Measurements from ENCODE around the gene ENO2. TPM values are rescaled to one million over a fixed set of nuclear protein-coding genes. Genes with fewer than 3 reads are reported as not detected.

The ENO2 gene
- total RNA-seq, 4 donors from 2014 or later, result 28.7 to 49.7 (median 40.0) TPM

DNA sequence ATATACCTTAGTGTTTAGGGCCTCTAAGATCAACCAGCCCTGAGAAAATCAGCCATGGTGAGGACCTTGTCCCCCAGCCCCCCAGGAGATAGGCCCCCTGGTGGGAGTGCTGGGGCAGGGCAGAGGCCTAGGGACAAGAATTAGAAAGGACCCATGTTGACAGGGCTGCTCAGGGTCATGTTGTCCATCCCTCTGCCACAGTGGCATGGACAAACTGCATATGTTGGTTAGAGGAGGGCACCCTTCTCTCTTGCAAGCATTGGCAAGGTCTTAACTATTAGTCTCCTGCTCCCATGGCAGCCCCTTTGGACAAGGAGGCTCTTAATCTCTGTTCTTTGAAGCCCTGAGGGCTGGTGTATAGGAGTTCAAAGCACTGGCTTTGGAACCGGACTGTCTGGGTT, 36.0 kb downstream of the ENO2 start:
- H3K4me3 ChIP-seq, result no peak overlapping the region
- intact Hi-C loops (cut with DNase I), result no loop called here
- WGBS, result 78% methylated on average over 1 of the region's 1 CpG

GRCh38 chr12:6950811-6951540, 36.6 kb downstream of the ENO2 start, which contains the start of gene PTPN6:
PTPN6 (plus strand) TSS chr12:6951356; CDS start chr12:6951513, 157 bp downstream.
- intact Hi-C loops (cut with DNase I), result no loop called here
- H3K4me1 ChIP-seq, result peaks cover 10 to 21% (median 16%) of the 10 kb centered on the region in 4 donors
- no peaks in the 10 kb centered on the region for H3K9me3 ChIP-seq
- 67% methylated on average over 17 of the region's 25 CpGs for WGBS
- H3K4me3 ChIP-seq, result peak within 1 kb of the TSS; percentile 37 to 55 (median 42)
- no peaks in the 10 kb centered on the region for H3K27me3 ChIP-seq
- H3K27ac ChIP-seq (replicated peaks in 1 of 4), result peak within 1 kb of the TSS; percentile 31 to 72 (median 58)
- H3K36me3 ChIP-seq, result peaks cover 0 to 15% (median 4%) of the 10 kb centered on the region in 4 donors
- no peak for TF ChIP-seq POLR2A (IDR thresholded peaks at IDR 0.05; ENCODE audit: low read depth)
- TF ChIP-seq, protein P1, sequence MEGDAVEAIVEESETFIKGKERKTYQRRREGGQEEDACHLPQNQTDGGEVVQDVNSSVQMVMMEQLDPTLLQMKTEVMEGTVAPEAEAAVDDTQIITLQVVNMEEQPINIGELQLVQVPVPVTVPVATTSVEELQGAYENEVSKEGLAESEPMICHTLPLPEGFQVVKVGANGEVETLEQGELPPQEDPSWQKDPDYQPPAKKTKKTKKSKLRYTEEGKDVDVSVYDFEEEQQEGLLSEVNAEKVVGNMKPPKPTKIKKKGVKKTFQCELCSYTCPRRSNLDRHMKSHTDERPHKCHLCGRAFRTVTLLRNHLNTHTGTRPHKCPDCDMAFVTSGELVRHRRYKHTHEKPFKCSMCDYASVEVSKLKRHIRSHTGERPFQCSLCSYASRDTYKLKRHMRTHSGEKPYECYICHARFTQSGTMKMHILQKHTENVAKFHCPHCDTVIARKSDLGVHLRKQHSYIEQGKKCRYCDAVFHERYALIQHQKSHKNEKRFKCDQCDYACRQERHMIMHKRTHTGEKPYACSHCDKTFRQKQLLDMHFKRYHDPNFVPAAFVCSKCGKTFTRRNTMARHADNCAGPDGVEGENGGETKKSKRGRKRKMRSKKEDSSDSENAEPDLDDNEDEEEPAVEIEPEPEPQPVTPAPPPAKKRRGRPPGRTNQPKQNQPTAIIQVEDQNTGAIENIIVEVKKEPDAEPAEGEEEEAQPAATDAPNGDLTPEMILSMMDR (IDR thresholded peaks at IDR 0.05), result no peak
- no peak for TF ChIP-seq EP300 (IDR thresholded peaks at IDR 0.05)
- TF ChIP-seq POLR2AphosphoS5 (IDR thresholded peaks at IDR 0.05), result no peak
- DNase-seq (ENCODE audit: extremely low spot score), result no peak

More for the DNA sequence above, 36.0 kb downstream of the ENO2 start:
- no peak for DNase-seq (ENCODE audit: extremely low spot score)
- no peaks in the 10 kb centered on the region for H3K9me3 ChIP-seq
- peaks cover 0 to 21% (median 10%) of the 10 kb centered on the region in 4 donors for H3K36me3 ChIP-seq
- H3K4me1 ChIP-seq, result peaks cover 16 to 27% (median 22%) of the 10 kb centered on the region in 4 donors
- peak overlapping the region in 2 of 4 donors; percentile 7 to 33 for H3K27ac ChIP-seq (replicated peaks in 1 of 4)
- TF ChIP-seq EP300 (IDR thresholded peaks at IDR 0.05), result no peak
- TF ChIP-seq, protein P1 (IDR thresholded peaks at IDR 0.05), result no peak
- no peak for TF ChIP-seq POLR2AphosphoS5 (IDR thresholded peaks at IDR 0.05)
- no peak for TF ChIP-seq POLR2A (IDR thresholded peaks at IDR 0.05; ENCODE audit: low read depth)
- no peaks in the 10 kb centered on the region for H3K27me3 ChIP-seq

DNA sequence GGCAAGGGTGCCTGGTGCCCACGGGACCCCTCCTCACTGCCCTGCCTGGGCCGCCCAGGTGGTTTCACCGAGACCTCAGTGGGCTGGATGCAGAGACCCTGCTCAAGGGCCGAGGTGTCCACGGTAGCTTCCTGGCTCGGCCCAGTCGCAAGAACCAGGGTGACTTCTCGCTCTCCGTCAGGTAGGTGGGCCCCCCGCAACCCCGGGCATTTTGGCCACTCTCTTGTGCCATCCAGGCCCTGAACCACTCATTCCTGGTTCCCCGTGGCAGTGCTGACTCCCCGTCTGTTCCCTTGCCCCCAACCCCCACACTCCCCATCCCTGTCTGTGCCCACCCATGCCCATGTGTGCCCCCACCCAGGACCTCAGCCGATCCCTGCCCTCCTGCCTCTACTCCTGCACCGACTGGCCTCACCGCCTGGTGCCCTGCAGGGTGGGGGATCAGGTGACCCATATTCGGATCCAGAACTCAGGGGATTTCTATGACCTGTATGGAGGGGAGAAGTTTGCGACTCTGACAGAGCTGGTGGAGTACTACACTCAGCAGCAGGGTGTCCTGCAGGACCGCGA, 37.3 kb downstream of the ENO2 start:
- Histone ChIP-seq H3K9me3 (no peaks in the 10 kb centered on the region), H3K27ac (replicated peaks in 1 of 4) (peak overlapping the region; percentile 31 to 72 (median 58)), H3K36me3 (peaks cover 0 to 10% (median under 1%) of the 10 kb centered on the region in 4 donors), H3K4me1 (peaks cover 4 to 15% (median 9%) of the 10 kb centered on the region in 4 donors), H3K4me3 (peak overlapping the region; percentile 37 to 55 (median 42)), H3K27me3 (no peaks in the 10 kb centered on the region)
- intact Hi-C loops (cut with DNase I), result no loop called here
- DNase-seq (ENCODE audit: extremely low spot score), result no peak
- 81% methylated on average over 16 of the region's 20 CpGs for WGBS
- TF ChIP-seq, protein P1 (IDR thresholded peaks at IDR 0.05), result no peak
- no peak for TF ChIP-seq POLR2AphosphoS5 (IDR thresholded peaks at IDR 0.05)
- no peak for TF ChIP-seq POLR2A (IDR thresholded peaks at IDR 0.05; ENCODE audit: low read depth)
- TF ChIP-seq EP300 (IDR thresholded peaks at IDR 0.05), result no peak

GRCh38 chr12:6952121-6952862, 37.9 kb downstream of the ENO2 start:
- peaks cover 0 to 3% (median 0%) of the 10 kb centered on the region in 4 donors for H3K36me3 ChIP-seq
- peaks cover 0 to 10% (median 5%) of the 10 kb centered on the region in 4 donors for H3K4me1 ChIP-seq
- no peaks in the 10 kb centered on the region for H3K27me3 ChIP-seq
- TF ChIP-seq POLR2AphosphoS5 (IDR thresholded peaks at IDR 0.05), result no peak
- TF ChIP-seq EP300 (IDR thresholded peaks at IDR 0.05), result no peak
- DNase-seq (ENCODE audit: extremely low spot score), result no peak
- intact Hi-C loops (cut with DNase I), result no loop called here
- H3K9me3 ChIP-seq, result no peaks in the 10 kb centered on the region
- WGBS, result 71% methylated on average over 14 of the region's 22 CpGs
- H3K4me3 ChIP-seq, result peak overlapping the region; percentile 37 to 55 (median 42)
- H3K27ac ChIP-seq (replicated peaks in 1 of 4), result peak overlapping the region in 3 of 4 donors; percentile 55 to 72 (median 60)
